Nephron (organoid): ENCODE measurements around the gene PAX5.
A peak's percentile ranks its signal among the peaks of the same experiment; 100 is the strongest.

Experiments
- H3K27ac Mint-ChIP-seq, 3 experiments: 2 replicates each; pipeline ENCODE4 v1.8.0; 2020; ENCODE audit warnings: mixed read lengths in 3 of 3, mild to moderate bottlenecking in 2 of 3, moderate library complexity in 1 of 3
- H3K27me3 Mint-ChIP-seq: 2 replicates; pipeline ENCODE4 v1.8.0; 2021; ENCODE audit warnings: low read depth, mild to moderate bottlenecking, moderate library complexity, mixed read lengths
- H3K36me3 Mint-ChIP-seq: 2 replicates; pipeline ENCODE4 v1.8.0; 2020; ENCODE audit warnings: low read depth, mixed read lengths
- H3K4me1 Mint-ChIP-seq: 2 replicates; pipeline ENCODE4 v1.8.0; 2020; ENCODE audit warnings: mixed read lengths
- H3K4me3 Mint-ChIP-seq, 3 experiments: 2 replicates each; pipeline ENCODE4 v1.8.0; 2020; ENCODE audit warnings: mild to moderate bottlenecking in 3 of 3, mixed read lengths in 3 of 3, moderate library complexity in 2 of 3
- H3K9me3 Mint-ChIP-seq: 2 replicates; pipeline ENCODE4 v1.8.0; 2020; ENCODE audit warnings: mixed read lengths
- CTCF ChIP-seq, 3 experiments: fragments of 200-600 bp; sonication (generic); IDR thresholded peaks; one replicate each; pipeline ENCODE4 v1.5.0; 2021; ENCODE audit warnings: antibody characterized with exemption in 3 of 3; ENCODE audit not compliant: unreplicated experiment in 3 of 3

PAX5 gene

GRCh38 chr9:36902080-36902716 is 131.9 kb downstream of the PAX5 start:
- H3K9me3 Mint-ChIP-seq, result no peaks in the 10 kb centered on the region
- no peaks in the 10 kb centered on the region for H3K36me3 Mint-ChIP-seq
- H3K4me1 Mint-ChIP-seq, result peaks cover 6% of the 10 kb centered on the region
- H3K4me3 Mint-ChIP-seq, result no peak overlapping the region
- peak overlapping the region in 1 of 3 experiments; percentile 45 for H3K27ac Mint-ChIP-seq
- no peak for TF ChIP-seq CTCF (IDR thresholded peaks at IDR 0.05; ENCODE audit: unreplicated experiment in 3 of 3)
- H3K27me3 Mint-ChIP-seq, result peaks cover 69% of the 10 kb centered on the region

GRCh38 chr9:36901528-36901927 is 132.5 kb downstream of the PAX5 start:
- H3K4me1 Mint-ChIP-seq, result peaks cover 6% of the 10 kb centered on the region
- H3K9me3 Mint-ChIP-seq, result no peaks in the 10 kb centered on the region
- no peak overlapping the region for H3K27ac Mint-ChIP-seq
- no peaks in the 10 kb centered on the region for H3K36me3 Mint-ChIP-seq
- H3K27me3 Mint-ChIP-seq, result peaks cover 67% of the 10 kb centered on the region
- TF ChIP-seq CTCF (IDR thresholded peaks at IDR 0.05; ENCODE audit: unreplicated experiment in 3 of 3), result no peak
- no peak overlapping the region for H3K4me3 Mint-ChIP-seq

GRCh38 chr9:36900856-36901220 is 133.2 kb downstream of the PAX5 start:
- Mint-ChIP-seq H3K27ac (peak overlapping the region in 1 of 3 experiments; percentile 68), H3K27me3 (peaks cover 65% of the 10 kb centered on the region), H3K36me3 (no peaks in the 10 kb centered on the region), H3K4me3 (no peak overlapping the region), H3K9me3 (no peaks in the 10 kb centered on the region), H3K4me1 (peaks cover 6% of the 10 kb centered on the region)
- no peak for TF ChIP-seq CTCF (IDR thresholded peaks at IDR 0.05; ENCODE audit: unreplicated experiment in 3 of 3)

- peaks cover 66% of the 10 kb centered on the region for H3K27me3 Mint-ChIP-seq
- H3K4me1 Mint-ChIP-seq, result peaks cover 6% of the 10 kb centered on the region
- no peak for TF ChIP-seq CTCF (IDR thresholded peaks at IDR 0.05; ENCODE audit: unreplicated experiment in 3 of 3)
- peak overlapping the region in 1 of 3 experiments; percentile 11 for H3K4me3 Mint-ChIP-seq
- no peaks in the 10 kb centered on the region for H3K9me3 Mint-ChIP-seq
- H3K27ac Mint-ChIP-seq, result peak overlapping the region in 1 of 3 experiments; percentile 68
- H3K36me3 Mint-ChIP-seq, result no peaks in the 10 kb centered on the region
These were observed 133.8 kb downstream of the PAX5 start for GRCh38 chr9:36900136-36900855.

- Mint-ChIP-seq H3K27ac (no peak overlapping the region), H3K36me3 (no peaks in the 10 kb centered on the region), H3K4me3 (no peak overlapping the region), H3K9me3 (no peaks in the 10 kb centered on the region), H3K27me3 (peaks cover 66% of the 10 kb centered on the region), H3K4me1 (peaks cover 6% of the 10 kb centered on the region)
- no peak for TF ChIP-seq CTCF (IDR thresholded peaks at IDR 0.05; ENCODE audit: unreplicated experiment in 3 of 3)
These were observed 134.7 kb downstream of the PAX5 start for GRCh38 chr9:36899406-36899805.
